GM19043 (cell line): Measurements from ENCODE around the gene TAS1R2.
"Not testable (repeated sequence)": the region's sequence is repeated elsewhere in the genome, so short reads cannot be mapped to it uniquely, and the experiment has no call there.

ENCODE experiments used
- ATAC-seq: cut with Tn5 transposase; IDR thresholded peaks from one replicate; pipeline ENCODE4 v1.9.1; 2021; ENCODE audit warnings: low read depth; ENCODE audit not compliant: unreplicated experiment

The TAS1R2 gene

DNA sequence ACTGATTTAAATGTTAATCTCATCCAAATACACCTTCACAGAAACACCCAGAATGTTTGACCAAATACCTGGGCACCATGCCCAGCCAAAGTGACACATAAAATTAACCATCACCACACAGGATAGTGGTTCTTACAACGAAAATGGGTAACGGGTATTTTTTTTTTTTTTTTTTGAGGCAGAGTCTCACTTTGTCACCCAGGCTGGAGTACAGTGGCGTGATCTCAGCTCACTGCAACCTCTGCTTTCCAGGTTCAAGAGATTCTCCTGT, 11.1 kb upstream of the TAS1R2 start:
- not testable (repeated sequence) for ATAC-seq

DNA sequence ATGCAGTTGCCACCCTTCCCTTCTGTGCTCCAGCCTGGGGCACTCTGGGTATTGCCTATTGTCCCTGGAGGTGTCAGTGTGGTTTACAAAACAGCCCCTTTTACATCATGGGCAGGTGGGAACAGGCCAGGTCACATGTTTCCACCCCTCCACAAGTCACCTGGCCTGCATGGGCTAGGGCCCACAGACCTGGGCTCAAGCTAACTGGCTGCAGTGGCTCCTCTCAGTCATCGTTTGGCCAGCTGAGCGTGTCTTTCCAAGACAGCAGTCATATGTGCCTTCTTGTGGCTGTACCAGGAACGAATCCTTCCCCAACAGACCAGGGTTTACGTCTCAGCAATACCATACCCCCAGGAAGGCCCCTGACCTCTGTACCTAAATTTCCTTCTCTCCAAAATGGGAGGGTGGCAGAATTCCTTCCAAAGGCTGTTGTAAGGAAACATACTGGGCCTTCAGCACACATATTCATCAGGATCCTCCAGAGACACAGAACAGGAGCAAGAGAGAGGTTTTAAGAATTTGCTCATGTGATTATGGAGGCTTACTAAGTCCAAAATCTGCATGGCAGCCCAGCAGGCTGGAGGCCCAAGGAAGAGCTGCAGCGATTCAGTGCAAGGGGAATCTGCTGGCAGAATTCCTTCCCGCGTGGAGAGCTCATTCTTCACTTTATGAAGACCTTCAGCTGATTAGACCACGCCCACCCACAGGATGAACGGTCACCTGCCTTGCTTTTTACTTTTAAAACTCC, 10.6 kb upstream of the TAS1R2 start:
- no peak for ATAC-seq

DNA sequence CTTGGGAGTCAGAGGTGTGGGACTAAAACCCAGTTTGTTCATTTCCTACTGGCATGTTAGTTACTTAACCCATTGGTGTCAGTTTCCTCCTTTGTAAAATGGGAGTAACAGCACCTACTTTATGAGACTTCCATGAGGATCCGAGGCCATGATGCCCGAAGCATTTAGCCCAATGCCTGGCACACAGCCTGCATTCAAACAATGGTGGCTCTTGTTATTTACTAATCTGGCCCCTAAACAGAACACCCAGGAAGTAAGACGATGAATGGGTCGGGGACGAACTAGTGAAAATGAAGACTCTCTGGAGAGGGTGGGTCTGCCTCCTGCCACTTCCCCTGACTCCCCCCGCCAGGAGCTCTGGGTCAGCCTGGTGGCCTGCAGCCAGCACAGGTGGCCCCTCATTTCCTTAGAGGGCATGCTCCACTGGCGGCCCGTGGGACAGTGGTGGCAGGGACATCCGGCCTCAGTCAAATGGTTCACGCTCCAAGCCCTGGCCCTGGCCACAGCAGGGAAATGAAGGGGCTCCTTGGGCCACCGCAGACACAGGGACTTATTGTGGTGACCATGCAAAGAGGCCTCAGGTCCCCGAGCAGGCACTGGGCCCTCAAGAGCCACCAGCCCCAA, 9.5 kb upstream of the TAS1R2 start:
- no peak for ATAC-seq

DNA sequence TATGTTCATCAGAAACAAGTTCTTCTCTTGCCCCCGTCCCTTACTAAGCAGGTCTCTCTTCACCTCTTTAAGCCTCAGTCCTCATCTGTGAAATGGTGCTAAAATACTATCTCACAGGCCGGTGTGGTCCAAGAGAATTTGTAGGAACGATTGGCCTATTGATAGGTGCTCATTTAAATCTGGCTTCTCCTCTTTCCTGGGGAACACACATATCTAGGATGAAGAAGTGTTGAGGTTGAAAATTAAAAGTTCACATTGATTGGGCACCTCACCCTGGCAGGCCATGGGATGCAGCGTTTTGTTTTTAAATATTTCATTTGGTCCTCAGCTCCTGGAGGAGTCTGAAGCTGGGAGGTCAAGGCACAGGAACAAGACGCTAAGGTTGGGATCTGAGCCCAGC, 8.9 kb upstream of the TAS1R2 start:
- no peak for ATAC-seq

DNA sequence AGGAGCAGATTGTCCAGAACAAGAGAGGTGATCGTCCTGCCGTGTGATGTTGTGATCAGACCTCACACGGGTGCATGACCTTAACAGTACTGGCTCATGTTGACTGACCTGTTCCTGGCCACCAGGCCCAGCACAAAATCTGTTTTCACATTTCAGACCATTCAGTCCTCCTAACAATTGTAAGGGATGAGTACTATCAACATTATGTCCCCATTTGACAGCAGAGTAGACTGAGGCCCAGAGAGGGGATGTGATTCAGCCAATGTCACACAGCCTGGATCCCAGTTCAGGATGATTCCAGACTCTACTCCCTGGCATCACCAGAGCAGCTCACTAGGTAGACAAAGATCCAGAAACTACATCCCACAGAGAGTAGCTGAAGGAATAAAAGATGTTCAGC, 7.4 kb upstream of the TAS1R2 start:
- ATAC-seq, result no peak

DNA sequence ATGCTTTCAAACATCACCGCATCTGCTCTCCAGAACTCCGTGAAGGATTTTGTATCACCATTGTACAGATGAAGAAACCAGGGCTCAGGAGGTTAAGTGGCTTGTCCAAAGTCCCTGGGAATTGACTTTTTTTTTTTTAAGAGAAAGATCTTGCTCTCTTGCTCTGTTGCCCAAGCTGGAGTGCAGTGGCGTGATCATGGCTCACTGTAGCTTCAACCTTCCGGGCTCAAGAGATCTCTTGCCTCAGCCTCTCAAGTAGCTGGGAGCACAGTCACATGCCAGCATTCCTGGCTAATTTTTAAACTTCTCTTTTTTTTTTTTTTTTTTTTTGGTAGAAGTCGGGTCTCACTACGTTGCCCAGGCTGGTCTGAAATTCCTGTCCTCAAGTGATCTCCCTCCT, 6.9 kb upstream of the TAS1R2 start:
- ATAC-seq, result no peak

DNA sequence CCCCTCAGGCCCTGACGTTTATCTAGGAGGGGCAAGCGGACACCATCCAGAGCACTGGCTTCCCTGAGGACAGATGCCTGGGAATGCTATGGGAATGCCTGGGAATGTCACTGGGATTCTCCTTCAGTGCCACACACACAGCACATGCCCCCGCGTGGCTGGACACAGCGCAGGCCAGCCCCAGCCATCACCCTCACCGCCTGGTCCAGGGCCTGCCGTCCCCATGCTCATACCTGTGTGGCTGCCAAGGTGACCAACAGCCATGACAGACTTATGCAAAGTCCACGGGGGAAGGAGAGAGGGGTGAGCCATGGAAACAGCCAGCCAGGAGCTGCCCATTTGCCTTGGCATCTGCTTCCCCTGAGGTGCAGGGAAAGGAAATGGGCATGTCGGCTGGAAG, 5.7 kb upstream of the TAS1R2 start:
- ATAC-seq, result no peak

DNA sequence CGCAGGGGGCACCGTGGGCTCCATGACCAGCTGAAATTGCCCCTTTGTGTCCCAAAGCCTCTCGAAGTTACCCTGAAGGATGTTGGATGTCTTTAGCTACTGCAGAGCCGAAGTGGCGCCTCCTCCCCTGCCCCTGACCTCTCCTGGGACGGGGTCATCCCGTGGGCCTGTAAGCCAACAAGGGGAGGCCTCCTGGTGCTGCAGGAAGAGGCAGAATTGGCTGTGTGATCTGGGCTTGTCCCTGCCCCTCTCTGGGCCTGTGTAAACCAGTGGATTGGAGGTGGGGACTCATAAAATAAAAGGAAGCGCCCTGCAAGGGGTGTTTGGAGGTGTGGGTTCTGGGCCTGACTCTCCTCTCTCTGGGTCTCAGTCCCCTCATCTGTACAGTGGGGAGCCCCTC, 2.1 kb upstream of the TAS1R2 start:
- ATAC-seq, result no peak

DNA sequence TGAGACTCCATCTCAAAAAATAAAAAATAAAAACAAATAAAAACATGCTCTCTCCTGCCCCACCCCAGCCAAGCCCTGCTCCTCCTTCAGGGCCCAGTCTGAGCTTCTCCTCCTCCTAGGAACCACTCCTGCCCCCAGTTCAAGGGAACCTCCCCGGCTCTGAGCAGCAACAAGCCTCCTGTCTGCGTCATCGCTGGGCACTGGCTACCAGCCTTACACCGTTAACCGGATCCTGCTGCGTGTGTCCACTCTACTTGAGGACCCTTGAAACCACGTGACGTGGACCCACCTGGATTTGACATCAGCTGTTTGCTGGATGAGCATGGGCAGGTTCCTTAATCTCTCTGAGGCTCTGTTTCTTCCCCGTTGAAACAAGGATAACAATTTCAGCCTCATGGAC, 1.6 kb upstream of the TAS1R2 start:
- ATAC-seq, result no peak

DNA sequence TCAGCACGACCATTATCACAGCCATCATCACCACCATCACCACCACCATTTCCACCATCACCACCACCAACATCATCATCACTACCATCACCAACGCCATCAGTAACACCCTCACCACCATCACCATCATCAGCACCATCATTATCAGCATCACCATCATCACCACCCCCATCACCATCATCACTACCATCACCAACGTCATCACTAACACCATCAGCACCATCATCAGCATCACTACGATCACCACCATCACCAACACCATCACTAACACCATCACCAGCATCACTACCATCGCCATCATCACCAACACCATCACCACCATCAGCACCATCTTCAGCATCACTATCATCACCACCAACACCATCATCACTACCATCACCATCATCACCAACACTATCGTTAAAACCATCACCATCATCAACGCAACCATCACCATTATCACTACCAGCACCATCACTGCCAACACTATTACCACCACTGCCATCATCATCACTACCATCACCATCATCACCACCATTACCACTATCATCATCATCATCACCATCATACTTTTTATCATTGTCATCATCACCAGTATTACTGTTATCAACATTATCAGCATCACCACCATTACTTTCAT, 1.3 kb downstream of the TAS1R2 start:
- ATAC-seq, result no peak

DNA sequence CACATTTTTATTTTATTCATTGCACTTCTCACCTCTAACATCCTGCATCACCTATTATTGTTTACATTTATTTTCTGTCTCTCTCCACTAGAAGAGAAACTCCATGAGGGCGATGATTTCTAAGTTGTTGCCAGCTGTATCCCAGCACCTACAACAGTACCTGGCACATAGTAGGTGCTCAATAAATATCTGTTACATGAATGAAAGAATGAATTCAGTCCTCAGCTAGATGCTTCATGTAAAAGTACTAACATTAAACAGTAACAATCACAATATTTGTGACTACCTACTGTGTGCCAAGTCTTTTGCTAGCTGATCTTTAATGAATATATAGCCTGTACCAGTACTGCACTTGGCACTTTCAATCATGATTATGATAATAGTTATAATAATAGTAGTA, 3.0 kb downstream of the TAS1R2 start:
- ATAC-seq, result no peak

DNA sequence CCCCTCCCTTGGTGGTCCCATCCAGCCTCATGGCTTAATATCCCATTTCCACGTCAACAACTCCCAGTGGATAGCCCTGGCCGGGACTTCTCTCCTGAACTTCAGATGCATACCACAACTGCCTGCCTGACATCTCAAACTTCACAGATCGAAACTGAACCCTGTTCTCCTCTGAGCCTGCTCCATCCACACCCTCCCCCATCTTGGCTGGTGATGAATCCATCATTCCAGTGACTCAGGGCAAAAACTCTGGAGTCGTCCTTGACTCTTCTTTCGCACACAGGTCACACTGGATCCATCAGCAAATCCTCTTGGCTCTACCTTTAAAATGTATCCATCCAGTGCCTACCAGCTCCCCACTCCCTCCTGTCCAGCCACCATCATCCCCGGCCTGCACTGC, 3.9 kb downstream of the TAS1R2 start:
- no peak for ATAC-seq

DNA sequence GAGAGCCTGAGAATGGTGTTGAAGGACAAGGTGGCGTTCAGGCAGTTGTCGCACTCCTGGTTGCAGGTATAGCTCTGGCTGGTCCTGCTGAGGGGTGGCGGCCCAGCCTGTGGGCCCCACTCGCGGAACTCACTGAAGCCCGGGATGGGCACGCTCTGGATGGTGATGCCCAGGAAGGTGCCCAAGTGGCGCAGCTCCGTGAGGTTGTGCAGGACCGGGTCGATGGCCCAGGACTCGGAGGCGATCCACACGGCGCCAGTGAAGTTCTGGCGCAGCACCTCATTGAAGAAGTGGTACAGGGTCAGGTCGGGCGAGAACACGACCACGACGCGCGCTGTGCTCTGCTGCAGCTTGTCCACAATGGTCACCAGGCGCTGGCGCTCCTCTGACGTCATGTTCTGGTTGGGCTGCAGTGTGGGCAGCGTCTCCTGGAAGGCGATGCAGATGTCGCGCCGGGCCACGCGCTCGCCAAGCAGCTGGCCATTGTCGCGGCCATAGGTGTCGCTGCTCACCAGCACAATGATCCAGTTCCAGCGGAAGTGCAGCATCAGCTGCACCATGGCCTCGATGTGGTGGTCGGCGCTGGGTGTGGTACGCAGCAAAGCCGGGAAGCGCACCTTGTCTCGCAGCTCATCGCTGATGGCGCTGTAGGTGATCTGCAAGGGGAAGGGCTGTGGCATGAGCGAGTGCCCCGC, 5.0 kb downstream of the TAS1R2 start:
- ATAC-seq, result no peak

DNA sequence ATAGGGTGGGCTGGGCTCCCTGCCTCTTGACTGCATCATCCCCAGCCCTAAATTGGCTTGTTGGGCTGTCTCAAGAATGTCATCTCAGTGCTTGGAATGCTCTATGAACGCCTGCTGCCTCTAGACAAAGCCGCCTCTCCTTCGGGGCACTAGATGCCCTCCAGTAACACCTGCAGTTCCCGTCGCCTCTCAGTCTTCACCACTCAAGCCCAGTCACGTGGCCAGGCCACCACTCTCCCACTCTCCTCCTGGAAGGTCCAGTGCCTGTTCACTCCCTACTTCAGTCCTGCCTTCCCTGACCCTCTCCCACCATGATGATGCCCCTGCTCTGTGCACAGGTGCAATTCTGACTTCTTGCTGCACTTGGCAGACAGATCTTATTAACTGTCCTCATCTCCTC, 7.0 kb downstream of the TAS1R2 start:
- ATAC-seq, result no peak

DNA sequence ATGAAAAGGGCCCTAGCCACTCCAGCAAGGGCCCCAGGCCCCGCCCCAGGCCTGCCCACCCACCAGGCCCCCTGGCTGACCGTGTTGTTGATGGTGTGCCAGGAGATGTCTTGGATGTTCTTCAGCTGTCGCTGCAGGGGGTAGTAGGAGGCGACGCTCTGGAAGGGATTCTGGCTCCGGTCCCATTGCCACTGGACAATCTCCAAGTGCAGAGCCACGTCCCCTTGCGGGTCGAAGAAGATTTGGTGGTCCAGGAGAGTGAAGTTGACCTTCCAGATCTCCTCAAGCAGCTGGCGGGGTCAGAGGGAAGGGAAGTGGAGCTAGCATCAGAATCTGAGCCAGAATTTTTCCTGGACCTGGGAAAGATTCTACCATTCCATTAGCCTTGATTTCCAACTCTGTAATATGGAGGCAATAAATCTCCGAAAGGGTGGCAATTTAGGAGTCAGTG, 10.2 kb downstream of the TAS1R2 start:
- no peak for ATAC-seq

DNA sequence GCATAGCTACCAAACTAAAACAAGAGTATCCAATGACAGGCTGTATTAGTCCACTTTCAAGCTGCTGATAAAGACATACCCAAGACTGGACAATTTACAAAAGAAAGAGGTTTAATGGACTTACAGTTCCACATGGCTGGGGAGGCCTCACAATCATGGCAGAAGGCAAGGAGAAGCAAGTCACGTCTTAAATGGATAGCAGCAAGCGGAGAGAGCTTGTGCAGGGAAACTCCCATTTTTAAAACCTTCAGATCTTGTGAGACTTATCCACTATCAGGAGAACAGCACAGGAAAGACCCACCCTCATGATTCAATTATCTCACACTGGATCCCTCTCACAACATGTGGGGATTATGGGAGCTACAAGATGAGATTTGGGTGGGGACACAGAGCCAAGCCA, 11.7 kb downstream of the TAS1R2 start:
- ATAC-seq, result not testable (repeated sequence)

DNA sequence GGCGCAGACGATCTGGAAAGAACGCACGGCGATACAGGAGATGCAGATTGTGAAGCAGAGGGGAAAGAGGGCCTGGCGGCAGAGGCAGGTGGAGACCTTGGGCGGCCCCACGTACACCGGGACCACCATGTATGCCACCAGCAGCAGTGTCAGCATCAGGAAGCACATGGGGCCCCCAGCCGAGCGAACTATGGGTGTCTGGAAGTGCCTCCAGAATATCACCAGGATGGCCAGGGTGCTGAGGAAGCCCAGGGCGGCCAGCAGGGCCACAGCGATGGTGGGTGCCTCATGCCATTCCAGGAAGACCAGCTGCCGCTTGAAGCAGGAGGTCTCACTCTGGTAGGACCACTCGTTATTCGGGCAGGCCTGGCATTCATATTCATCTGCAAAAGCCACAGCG, 19.3 kb downstream of the TAS1R2 start:
- no peak for ATAC-seq

DNA sequence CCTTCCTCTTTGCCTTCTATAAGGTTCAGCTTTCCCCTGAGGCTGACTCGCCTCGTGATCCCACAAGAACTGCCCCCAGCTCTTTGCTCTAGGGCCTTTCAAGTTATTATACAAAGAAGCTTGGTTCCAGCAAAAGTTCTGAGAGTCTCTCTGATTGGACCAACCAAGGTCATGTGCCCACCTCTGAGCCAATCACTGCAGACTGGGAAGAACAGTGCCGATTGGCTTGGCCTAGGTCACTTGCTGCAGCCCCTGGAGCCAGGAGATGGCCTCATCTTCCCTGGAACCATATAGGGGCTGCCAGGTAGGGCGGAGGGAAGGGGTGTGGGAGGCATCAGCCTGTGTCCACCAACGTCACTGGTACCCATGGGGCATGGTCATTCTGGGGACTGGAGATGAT, 22.8 kb downstream of the TAS1R2 start:
- ATAC-seq, result no peak

DNA sequence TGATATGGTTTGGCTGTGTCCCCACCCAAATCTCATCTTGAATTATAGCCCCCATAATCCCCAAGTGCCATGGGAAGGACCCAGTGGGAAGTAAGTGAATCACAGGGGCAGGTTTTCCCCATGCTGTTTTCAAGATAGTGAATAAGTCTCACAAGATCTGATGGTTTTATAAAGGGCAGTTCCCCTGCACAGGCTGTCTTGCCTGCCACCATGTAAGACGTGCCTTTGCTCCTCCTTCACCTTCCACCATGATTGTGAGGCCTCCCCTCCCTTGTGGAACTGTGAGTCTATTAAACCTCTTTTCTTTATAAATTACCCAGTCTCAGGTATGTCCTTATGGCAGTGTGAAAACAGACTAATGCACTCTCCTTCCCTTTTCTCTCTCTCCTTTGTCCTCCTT, 27.1 kb downstream of the TAS1R2 start:
- not testable (repeated sequence) for ATAC-seq

DNA sequence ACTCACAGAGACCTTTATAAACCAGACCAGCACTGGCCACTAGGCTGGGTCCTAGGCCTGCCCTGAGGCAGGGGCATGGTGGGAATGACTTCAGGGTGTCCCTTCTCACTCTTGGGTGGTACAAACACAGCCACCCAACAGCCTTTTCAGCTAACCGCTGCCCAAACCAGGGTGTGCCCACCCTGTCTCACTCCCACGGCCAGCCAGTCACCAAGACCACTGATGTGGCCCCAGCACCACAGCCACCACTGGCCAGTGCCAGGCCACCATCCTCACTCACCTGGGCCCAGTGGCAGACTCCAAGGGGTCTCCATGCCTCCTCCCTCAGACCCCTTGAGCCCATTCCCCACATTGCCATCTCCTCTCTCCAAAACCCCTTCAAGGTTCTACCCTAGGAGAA, 27.8 kb downstream of the TAS1R2 start:
- ATAC-seq, result no peak

DNA sequence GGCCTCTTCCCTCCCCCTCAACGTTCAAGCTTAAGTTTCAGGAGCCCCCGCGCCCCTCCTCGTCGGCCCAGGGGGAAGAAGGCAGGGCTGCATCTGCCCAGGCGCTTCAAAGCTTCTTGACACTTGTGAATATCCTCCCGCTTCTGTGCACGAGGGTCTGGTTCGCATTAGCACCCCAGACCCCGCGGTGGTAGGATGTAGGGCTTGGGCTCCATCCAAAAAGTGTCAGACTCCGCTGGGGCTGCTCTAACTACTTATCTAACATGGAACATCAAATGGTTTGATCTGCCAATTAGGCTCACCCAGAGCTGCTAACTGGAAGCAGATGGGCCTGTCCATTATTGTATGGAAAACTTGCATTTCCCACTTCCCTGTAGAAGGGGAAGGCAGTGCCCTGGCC, 28.9 kb downstream of the TAS1R2 start:
- ATAC-seq, result no peak

DNA sequence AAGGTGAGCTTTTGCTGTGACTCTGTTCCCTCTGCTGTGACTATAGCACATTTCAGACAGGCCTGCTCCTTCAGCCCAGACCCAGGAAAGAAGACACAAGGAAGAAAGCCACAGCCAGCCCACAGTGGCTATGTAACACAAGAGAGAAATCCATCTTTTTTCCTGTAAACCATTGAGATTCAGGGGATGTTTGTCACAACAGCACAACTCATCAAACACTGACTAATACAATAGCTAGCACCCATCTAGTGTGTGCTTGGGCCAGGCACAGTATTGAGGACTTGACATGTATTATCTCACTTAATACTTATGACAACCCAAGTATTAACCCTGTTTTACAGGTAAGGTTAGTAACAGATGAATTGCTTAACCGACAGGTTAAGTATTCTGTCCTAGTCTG, 29.8 kb downstream of the TAS1R2 start:
- ATAC-seq, result no peak
